CD4-positive, alpha-beta T cell treated with Interleukin-17A for 4 hours (primary cell): Measurements from ENCODE around the gene NEGR1.

Experiments
- DNase-seq: peaks from one replicate; pipeline ENCODE4 v3.0.0-alpha.2; 2020; ENCODE audit warnings: mixed read lengths

NEGR1 gene

DNA sequence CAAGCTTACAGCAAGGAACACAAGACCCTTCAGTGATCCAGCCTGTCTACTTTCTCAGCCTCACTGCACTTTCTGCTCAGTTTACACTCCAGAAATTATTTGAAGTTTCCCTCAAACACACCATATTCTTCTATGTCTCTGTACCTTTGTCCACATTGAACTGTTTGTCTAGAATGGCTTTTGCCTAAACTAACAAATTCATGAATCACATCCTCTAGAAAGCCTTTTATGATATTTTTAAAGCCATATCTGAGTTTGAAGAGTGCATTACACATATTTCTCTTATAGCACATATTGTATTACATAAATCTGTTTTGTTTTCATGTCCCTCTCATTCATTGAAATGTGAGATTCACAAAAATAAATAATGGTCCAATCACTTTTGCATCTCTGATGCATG lies 755.5 kb downstream of the NEGR1 start:
- no peak for DNase-seq

DNA sequence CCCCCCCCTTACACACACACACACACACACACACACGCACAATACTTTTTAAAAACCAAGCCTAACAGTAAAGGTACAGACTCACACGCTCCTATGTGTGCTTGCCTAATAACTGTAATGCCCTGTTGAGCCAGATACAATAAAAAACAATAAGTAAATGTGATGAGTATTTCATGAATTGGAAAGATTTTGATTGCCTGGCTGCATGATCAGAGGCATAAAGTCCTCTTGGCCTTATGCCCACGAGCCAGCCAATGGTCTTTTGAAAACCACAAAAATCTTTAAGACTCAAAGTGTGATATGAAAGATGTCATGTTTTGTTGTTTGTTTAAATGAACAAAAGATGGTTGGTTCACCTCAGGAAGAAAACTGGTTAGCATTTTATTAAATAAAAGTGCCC lies 759.6 kb downstream of the NEGR1 start:
- no peak for DNase-seq

DNA sequence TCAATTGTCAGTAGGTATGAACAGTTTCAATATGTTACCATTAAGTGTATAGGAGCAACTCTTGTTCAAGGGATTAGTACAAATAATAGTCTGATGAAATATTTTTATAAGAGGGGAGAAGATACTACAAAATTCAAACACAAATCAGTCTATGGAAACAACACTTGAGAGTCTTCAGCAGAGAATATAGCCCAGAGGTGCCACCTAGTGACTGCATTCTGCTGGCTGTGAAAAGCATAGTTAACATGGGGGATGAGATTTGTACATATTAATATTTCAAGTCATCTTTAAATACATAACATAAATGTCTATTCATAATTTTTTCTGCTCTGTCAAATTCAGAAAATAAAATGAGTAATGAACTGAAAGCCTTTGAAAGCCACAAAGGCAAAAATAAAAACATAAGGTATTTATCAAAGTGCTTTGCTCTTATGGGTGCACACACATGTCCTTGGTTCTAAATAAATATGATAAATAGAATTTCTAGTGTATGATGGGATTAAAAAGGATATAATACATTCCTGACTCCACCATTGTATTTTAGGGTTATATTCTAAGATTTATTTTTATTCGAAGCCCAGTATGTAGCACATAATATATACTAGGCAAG lies 760.6 kb downstream of the NEGR1 start:
- DNase-seq = no peak

DNA sequence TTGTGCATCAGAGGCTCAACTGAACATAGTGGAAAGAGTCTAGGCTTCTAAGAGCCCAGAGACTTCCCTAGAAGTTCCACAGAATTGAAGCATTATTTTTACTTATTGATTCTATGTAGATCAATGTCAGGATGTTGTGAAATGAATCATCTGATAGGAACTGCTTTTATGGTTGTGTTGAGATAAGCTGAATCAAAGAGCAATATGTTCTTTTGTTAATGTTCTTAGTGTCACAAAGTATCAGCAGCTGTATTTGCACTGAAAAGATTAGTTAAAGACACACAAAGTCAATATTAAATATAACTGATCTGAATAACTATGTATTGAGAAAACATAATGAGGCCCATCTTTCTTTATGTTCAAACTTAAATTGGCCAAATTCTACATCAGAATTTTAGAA lies 770.8 kb downstream of the NEGR1 start:
- no peak for DNase-seq

DNA sequence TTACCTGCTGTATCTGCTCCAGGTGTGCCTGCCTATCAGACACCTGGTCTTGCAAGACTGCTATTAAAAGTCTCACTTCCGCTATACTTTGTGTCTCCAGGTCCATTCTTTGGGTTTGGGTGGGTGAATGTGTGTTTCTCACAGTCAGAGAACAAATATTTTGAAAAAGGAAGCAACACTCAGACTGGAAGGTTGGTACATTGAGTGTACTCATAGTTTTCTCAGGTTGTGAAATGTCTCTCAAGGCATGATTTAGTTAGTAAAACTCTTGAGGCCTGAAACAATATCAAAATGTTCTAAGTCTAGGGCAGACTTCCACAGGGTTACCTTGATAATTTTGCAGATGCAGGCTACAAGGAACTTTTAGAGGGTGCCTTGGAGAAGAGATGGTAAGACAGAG lies 771.6 kb downstream of the NEGR1 start:
- no peak for DNase-seq

DNA sequence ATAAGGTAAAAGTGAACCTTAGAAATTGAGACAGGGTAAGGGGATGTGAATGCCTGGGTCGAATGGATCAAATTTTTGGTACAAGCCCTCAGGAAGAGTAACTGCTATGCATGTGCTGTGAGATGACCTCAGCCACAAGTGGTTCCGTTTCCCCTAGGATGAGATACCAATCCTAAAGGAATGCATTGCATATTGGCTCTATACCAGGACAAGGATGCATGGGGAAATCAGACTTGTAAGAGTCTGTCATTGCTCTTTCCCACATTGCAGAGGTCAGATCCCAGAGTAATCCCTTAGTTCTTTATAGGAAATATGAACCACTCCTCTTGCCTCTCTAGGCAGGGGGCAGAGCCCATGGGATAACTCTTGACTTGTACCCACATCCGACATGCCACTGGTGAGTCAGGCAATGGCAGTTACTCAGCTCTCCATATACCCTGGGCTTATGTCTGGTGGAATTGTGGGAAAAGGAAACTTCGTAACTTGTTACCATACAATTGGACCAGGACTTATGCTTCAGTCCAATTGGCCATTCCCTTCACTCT lies 773.2 kb downstream of the NEGR1 start:
- no peak for DNase-seq

DNA sequence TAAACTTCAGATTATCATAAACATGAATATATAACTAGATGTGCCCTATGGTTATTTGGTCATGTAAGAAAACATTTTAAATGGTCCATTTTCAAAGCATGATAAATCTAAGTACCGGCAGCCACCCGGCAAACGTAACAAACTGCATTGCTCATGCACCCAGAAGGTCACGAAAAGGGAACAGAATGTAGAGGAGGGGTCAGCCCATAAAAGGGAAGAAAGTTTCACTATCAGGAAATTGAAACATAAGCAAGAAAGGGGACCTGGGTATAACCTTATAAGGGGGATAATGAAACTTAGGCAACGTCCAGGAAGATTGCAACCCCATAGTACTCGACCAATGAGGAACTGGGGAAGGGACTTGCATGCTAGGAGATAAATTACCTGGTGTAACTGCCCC lies 780.3 kb downstream of the NEGR1 start:
- no peak for DNase-seq

DNA sequence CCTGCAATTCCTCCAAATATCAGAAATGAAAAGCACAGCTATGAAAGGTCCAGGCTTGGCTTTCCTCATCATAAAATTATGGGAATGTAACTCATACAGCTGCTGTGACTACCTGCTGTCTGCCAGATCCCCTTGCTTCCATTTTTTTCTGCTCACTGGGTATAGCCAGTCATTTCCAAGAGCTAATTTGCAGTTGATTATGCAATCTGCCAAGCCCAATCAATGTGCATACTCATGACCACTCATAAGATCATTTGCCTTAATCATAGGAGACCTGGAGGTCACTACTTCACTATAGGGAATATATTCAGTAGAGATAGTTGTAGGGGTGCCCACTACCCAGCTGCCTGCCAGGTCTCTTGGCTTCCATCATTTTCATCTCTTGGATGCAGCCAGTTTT lies 783.8 kb downstream of the NEGR1 start:
- DNase-seq = no peak

DNA sequence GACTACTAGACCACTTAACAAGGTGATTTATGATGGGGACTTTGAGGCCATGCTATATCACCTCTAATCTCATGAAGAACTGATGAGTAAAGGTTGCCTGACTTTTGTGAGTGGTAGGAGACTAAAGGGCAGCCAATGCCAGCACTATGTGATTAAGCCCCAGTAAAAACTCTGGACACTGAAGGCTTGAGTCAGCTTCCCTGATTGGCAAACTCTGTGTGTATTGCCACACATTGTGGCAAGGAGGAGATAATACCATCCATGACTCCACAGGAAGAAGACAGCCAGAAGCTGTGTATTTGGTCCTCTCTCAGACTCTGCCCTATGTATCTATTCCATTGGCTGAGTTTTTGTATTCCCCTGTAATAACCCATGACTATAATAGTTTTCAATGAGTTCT lies 788.2 kb downstream of the NEGR1 start:
- DNase-seq = no peak

DNA sequence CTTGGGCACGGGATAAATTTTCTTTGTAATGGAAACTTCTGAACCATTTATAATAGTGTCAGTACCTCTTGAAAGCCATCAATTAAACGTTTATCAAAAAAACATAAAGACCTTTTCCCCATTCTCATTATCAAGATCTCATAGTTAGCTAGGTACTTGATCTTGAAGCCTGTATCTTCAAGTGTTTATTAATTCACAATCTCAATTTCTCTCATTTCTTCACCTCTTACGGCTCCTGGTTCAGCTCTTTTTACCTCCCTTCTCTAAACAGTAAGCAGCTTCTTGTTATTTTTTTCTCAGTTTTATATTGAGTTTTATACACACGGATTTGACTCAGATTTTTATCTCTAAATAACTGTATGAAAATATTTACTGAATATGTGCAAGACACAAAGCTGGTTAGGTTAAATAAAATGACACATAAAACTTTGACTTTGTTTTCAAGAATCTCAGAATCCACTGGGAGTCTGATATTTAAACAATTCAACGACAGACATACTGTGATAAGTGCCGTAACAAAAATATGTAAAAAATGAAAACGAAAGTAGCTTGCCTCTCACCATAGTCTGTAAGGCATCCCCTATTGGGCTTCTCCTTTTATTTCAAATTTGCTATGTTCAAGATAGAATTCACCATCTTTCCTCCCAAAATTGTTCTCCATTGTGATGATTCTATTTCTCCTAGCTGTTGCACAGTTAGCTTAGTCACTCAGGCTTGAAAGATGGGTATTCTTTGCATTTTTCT lies 789.9 kb downstream of the NEGR1 start:
- DNase-seq = no peak

DNA sequence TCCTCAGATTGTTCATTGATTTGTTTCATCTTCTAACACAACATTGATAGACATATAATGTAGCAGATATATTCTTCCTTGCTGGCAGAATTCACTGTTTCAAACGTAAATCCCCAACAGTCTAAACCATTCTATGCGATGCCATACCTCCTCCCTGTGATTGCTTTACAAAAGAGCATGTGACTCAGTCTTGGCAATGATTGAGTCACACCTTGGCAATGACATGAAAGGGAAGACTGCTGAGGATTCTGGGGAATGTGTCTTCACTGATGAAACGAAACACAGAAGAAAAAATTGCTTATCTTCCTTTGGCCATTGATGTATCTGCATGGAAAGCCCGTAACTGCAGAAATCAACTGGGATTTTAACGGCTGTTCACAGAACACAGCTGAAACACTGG lies 791.9 kb downstream of the NEGR1 start:
- no peak for DNase-seq

DNA sequence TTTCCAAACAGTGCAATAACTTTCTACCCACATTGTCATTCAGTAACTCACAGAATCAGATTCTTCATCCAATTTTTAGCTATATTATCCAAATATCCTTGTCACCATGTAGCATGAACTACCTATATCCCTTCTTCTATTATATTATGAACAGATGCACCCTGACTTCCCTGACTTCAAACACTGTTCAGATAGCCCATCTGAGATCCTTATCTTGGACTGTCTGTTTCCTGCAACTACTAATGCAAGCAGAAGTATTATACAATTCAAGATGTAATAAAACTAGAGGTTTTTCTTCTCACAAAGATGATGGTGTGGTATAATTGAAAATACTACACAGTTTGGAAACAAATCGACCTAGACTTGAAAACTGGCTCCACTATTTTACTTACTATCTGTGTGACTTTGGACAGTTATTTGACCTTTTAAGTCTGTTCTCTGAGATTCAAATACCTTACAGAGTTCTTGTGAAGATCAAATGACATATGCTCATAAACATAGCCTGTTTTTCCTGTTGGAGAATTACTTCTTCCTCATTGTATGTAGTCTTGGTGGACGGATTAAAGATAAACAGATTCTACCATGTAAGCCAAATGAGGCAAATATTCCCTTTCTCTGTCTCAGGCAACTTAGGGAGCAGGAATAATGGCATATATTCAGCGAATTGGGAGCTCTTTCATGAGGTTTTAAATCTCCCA lies 793.6 kb downstream of the NEGR1 start:
- no peak for DNase-seq

DNA sequence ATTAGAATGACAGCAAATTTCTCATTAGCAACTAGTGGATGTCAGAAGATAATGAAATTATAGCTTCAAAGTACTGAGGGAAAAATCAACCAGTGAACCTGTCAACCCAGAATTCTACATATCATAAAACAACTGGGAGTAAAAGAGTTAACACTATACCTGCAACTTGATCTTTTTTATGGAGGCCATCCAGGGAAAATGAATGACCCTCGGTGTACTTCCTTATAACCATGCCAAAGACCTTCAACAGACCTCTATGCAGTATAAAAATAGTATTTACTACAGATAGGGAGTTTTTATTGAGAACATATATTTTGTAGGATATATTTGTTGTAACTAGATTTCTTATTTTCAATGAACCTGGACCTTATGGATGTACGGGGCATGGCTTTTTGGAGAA lies 809.0 kb downstream of the NEGR1 start:
- no peak for DNase-seq

DNA sequence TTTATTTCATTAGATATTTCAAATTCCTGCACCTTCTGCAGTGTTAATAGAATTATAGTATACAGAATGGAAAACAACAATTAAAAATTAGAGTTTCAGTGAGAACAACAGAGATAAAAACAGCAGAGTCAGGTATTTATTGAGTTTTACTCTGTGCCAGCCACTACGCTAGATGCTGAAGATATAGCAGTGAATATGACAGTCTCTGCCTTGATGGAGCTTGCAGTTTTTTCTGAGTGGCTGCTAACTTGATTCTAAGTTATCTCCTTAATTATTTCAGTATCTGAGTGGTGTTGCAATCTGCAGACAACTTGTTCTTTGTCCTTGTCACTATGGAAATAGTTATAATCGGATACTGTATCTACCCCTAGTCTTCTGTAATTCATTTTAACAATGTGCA lies 817.2 kb downstream of the NEGR1 start:
- no peak for DNase-seq

DNA sequence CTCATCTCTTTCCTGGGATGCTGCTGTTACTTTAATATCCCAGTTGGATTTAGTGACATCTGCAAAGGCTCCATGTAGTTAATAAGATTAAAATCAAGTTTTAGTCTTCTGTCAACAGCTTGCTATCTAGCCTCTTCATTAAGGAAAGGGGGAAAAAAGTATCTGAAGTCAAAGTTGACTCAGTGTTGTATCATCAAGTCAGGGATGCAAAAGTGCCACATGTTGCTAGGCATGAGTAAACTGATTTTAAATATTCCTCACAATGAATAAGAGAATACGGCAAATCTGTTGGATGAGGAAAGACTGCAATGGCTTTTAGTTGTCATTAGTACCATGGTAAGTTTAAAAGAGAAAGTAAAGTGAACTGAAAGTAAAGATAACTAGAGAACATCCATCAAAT lies 818.3 kb downstream of the NEGR1 start:
- no peak for DNase-seq

DNA sequence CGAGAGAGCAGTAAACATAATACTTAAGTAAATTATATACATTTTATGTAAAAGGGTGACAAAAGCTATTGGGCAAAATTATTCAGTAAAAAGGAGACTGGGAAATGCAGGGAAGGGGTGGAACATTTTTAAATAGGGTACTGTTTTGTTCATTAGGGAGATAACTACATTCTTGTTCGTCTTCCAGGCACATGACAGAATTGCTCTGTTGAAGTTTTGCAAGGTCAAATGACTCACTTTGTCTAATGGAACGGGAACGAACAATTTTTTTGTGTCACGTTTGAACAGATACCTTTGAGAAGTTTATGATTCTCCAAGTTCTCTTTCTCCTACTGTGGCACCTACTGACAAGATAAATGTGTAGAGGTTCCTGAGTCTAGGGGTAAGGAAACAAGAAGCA lies 819.2 kb downstream of the NEGR1 start:
- no peak for DNase-seq

DNA sequence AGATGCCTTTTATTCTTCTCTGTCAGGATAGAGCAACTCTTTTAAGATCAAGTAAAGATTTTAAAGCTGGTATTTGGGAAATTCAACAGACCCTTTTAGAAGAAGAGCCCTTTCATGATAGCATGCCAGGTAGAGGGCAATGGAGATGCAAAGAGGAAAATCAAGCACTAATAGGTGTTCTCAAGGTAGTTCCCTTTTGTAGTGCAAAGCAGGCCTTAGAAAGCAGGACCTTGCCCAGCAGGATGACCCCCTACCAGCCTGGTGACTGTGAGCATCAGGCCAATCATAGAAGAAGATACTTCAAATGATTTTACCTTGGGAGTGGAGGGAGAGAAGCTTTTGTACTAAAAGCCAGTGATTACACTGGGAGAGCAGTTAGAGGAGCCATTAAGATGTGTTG lies 820.1 kb downstream of the NEGR1 start:
- DNase-seq = no peak

DNA sequence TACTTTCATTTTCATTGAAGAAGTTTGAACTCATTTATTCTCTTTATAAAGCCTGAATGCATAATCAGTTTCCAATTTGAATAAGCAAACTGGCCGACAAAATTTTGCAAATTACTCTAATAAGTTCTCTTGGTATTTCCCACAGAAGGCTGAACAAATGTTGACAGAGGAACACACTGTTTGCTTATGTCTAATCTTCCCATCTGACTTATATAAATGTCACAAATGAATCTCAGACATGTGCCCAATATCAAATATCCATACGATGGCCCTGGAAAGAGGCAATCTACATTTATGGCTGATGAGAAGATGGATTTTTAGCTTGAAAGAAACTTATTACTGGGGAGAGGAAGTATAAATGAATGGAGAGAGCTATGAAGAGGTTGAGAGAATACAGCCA lies 820.9 kb downstream of the NEGR1 start:
- DNase-seq = no peak

DNA sequence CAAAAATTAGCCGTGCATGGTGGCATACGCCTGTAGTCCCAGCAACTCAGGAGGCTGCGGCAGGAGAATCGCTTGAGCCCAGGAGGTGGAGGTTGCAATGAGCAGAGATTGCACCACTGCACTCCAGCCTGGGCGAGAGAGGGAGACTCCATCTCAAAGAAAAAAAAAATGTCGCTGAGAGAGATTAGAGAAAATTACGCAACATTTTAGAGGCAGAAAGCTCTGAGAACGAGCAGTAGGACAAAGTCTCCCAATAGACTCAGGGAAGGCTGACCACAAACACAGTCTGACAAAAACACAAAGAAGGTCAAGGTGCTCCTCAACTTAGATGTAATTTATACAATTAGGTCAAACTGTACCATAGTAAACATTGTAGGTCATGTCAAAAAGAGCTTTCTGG lies 833.9 kb downstream of the NEGR1 start:
- DNase-seq = no peak

DNA sequence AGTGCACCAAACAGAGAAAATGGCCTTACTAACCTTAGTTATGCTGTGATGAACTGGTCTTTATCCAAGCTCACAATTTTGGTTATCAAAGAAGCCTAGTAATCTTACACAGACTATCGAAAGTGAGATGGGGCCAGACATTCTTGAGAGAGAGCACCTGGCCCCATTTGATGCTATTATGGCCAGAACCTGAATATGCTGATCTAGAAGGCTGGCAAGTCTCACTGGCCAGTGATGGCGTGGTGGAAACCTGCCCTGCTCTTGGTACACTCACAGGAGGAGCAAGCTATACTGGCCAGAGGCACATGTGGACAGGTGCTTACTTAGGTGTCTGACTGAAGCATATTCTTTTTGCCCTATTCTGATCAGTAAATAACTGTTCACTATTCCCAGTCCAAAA lies 843.7 kb downstream of the NEGR1 start:
- no peak for DNase-seq

DNA sequence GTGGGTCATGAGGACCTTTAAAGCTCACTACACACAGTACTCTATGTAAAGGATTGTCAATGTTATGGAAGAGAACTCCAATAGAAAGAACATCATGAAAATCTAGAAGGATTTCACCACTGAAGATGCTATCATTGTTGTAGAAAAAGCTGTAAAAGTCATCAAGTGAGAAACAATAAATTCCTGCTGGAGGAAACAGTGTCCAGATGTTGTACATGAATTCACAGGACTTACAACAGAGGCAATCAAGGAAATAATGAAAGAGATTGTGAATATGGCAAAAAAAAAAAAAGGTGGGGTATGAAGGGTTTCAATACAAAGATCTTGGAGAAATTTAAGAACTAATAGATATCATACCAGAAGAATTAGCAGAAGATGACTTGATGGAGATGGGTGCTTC lies 846.4 kb downstream of the NEGR1 start:
- DNase-seq = no peak

DNA sequence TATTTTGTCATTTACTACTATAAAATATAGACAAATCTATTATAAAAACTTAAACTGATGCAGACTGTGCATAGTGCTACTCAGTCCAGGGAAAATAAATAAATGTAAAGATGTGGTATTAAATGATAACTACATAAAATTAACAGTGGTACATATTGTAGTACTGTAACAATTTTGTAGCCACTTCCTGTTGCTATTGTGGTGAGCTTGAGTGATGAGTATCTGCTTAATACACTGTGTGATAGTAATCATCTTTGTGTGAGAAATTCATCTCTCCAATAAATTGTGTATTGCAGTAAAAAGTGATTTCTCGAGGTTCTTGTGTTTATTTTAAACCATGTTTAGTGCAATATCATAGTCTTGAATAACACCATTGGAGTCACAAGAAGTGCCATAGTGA lies 848.1 kb downstream of the NEGR1 start:
- no peak for DNase-seq

DNA sequence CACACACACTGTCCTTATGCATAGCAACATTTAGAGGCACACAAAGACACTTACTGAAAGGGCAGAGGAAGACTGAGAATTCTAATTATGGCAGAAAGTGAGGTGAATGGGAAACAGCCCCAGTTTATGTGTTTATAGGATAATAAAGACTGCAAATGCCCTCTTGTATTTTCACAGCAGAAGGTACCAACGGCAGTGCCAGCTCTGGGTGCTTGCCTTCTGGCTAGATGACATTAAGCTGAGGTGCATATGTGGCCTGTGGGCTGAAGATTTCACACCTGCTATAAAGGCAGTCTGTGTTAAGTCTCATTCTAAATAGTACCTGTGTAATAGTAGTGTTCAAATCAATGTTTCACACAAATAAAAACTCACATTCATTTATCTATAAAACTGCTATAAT lies 854.3 kb downstream of the NEGR1 start:
- no peak for DNase-seq

DNA sequence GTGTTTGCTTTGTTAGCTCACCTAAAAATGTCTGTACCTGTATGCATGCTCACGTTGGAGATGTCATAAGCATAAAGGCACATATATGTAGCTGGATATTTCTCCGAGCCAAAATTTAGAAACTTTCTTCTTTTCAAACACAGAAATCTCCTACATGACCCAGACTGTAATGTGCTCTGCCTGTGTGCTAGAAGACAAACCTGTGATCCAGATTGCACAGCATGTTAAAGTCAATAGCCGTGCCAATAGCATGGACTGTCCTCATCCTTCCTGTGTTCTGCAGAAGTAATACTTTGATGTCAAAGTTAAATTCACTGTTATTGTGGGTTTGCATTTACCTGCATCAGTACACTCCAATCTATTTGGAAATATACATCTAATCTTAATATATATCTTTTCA lies 855.3 kb downstream of the NEGR1 start:
- no peak for DNase-seq
